ENCODE measurements around the gene SLC22A1. TPM values are rescaled to one million over a fixed set of nuclear protein-coding genes. Genes with fewer than 3 reads are reported as not detected.

The SLC22A1 gene
- total and polyA plus RNA-seq, 2 experiments from 2014 or later, result 0.10 to 0.65 TPM

- Histone ChIP-seq H3F3A (replicated peaks; ENCODE audit: low read depth) (no peaks in the 10 kb centered on the region), H4K20me1 (replicated peaks; ENCODE audit: insufficient read depth) (no peaks in the 10 kb centered on the region), H3K9me2 (ENCODE audit: insufficient read depth) (no peaks in the 10 kb centered on the region), H3K79me2 (replicated peaks; ENCODE audit: insufficient read depth) (no peaks in the 10 kb centered on the region), H3K4me3 (no peak overlapping the region), H3K4me1 (ENCODE audit: insufficient read depth) (no peaks in the 10 kb centered on the region), H3K36me3 (ENCODE audit: insufficient read depth) (peaks cover 12% of the 10 kb centered on the region), H3K27me3 (ENCODE audit: insufficient read depth) (no peaks in the 10 kb centered on the region), H2AFZ (no peak overlapping the region), H3K4me2 (no peak overlapping the region), H3K27ac (ENCODE audit: low read depth) (no peak overlapping the region)
- no peak overlapping the region; the same call in 1 of the 2 replicates for H3K27ac Mint-ChIP-seq
- peaks cover 45% of the 10 kb centered on the region for H3K9me3 Mint-ChIP-seq
- H3K4me1 Mint-ChIP-seq, result no peaks in the 10 kb centered on the region
- H3K36me3 Mint-ChIP-seq (ENCODE audit: low read depth), result peaks cover 25% of the 10 kb centered on the region
- H3K27me3 Mint-ChIP-seq (ENCODE audit: insufficient read depth, low read depth, poor library complexity), result no peaks in the 10 kb centered on the region
- TF ChIP-seq ZNF331 (CRISPR knock-in tag; IDR thresholded peaks at IDR 0.05; ENCODE audit: low read depth), result no peak
- no peak for TF ChIP-seq NANOG (IDR thresholded peaks at IDR 0.05; ENCODE audit: borderline replicate concordance)
- TF ChIP-seq ETS1 (IDR thresholded peaks at IDR 0.05), result no peak
- TF ChIP-seq ZNF114 (CRISPR knock-in tag; IDR thresholded peaks at IDR 0.05), result no peak
- TF ChIP-seq CTCF (conservative IDR thresholded peaks at IDR 0.05; ENCODE audit: low read depth in 2 of 2), result no peak
- no peak for TF ChIP-seq CREB1 (CRISPR knock-in tag; IDR thresholded peaks at IDR 0.05; ENCODE audit: low read depth)
- TF ChIP-seq EZH2 (IDR thresholded peaks at IDR 0.05; ENCODE audit: low read depth, unreplicated experiment), result no peak
- TF ChIP-seq, protein P1, sequence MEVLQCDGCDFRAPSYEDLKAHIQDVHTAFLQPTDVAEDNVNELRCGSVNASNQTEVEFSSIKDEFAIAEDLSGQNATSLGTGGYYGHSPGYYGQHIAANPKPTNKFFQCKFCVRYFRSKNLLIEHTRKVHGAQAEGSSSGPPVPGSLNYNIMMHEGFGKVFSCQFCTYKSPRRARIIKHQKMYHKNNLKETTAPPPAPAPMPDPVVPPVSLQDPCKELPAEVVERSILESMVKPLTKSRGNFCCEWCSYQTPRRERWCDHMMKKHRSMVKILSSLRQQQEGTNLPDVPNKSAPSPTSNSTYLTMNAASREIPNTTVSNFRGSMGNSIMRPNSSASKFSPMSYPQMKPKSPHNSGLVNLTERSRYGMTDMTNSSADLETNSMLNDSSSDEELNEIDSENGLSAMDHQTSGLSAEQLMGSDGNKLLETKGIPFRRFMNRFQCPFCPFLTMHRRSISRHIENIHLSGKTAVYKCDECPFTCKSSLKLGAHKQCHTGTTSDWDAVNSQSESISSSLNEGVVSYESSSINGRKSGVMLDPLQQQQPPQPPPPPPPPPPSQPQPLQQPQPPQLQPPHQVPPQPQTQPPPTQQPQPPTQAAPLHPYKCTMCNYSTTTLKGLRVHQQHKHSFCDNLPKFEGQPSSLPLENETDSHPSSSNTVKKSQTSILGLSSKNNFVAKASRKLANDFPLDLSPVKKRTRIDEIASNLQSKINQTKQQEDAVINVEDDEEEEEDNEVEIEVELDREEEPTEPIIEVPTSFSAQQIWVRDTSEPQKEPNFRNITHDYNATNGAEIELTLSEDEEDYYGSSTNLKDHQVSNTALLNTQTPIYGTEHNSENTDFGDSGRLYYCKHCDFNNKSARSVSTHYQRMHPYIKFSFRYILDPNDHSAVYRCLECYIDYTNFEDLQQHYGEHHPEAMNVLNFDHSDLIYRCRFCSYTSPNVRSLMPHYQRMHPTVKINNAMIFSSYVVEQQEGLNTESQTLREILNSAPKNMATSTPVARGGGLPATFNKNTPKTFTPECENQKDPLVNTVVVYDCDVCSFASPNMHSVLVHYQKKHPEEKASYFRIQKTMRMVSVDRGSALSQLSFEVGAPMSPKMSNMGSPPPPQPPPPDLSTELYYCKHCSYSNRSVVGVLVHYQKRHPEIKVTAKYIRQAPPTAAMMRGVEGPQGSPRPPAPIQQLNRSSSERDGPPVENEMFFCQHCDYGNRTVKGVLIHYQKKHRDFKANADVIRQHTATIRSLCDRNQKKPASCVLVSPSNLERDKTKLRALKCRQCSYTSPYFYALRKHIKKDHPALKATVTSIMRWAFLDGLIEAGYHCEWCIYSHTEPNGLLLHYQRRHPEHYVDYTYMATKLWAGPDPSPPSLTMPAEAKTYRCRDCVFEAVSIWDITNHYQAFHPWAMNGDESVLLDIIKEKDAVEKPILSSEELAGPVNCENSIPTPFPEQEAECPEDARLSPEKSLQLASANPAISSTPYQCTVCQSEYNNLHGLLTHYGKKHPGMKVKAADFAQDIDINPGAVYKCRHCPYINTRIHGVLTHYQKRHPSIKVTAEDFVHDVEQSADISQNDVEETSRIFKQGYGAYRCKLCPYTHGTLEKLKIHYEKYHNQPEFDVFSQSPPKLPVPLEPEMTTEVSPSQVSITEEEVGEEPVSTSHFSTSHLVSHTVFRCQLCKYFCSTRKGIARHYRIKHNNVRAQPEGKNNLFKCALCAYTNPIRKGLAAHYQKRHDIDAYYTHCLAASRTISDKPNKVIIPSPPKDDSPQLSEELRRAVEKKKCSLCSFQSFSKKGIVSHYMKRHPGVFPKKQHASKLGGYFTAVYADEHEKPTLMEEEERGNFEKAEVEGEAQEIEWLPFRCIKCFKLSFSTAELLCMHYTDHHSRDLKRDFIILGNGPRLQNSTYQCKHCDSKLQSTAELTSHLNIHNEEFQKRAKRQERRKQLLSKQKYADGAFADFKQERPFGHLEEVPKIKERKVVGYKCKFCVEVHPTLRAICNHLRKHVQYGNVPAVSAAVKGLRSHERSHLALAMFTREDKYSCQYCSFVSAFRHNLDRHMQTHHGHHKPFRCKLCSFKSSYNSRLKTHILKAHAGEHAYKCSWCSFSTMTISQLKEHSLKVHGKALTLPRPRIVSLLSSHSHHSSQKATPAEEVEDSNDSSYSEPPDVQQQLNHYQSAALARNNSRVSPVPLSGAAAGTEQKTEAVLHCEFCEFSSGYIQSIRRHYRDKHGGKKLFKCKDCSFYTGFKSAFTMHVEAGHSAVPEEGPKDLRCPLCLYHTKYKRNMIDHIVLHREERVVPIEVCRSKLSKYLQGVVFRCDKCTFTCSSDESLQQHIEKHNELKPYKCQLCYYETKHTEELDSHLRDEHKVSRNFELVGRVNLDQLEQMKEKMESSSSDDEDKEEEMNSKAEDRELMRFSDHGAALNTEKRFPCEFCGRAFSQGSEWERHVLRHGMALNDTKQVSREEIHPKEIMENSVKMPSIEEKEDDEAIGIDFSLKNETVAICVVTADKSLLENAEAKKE (CRISPR knock-in tag; IDR thresholded peaks at IDR 0.05), result no peak
- no peak for TF ChIP-seq POLR2AphosphoS5 (IDR thresholded peaks at IDR 0.05; ENCODE audit: low read depth)
- TF ChIP-seq, protein P2, sequence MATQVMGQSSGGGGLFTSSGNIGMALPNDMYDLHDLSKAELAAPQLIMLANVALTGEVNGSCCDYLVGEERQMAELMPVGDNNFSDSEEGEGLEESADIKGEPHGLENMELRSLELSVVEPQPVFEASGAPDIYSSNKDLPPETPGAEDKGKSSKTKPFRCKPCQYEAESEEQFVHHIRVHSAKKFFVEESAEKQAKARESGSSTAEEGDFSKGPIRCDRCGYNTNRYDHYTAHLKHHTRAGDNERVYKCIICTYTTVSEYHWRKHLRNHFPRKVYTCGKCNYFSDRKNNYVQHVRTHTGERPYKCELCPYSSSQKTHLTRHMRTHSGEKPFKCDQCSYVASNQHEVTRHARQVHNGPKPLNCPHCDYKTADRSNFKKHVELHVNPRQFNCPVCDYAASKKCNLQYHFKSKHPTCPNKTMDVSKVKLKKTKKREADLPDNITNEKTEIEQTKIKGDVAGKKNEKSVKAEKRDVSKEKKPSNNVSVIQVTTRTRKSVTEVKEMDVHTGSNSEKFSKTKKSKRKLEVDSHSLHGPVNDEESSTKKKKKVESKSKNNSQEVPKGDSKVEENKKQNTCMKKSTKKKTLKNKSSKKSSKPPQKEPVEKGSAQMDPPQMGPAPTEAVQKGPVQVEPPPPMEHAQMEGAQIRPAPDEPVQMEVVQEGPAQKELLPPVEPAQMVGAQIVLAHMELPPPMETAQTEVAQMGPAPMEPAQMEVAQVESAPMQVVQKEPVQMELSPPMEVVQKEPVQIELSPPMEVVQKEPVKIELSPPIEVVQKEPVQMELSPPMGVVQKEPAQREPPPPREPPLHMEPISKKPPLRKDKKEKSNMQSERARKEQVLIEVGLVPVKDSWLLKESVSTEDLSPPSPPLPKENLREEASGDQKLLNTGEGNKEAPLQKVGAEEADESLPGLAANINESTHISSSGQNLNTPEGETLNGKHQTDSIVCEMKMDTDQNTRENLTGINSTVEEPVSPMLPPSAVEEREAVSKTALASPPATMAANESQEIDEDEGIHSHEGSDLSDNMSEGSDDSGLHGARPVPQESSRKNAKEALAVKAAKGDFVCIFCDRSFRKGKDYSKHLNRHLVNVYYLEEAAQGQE (IDR thresholded peaks at IDR 0.05; ENCODE audit: unreplicated experiment), result no peak
- no peak for TF ChIP-seq STAT1 (IDR thresholded peaks at IDR 0.05; ENCODE audit: unreplicated experiment)
- no peak for TF ChIP-seq EZH2phosphoT487 (IDR thresholded peaks at IDR 0.05; ENCODE audit: unreplicated experiment)
- no peak for TF ChIP-seq JUNB (IDR thresholded peaks at IDR 0.05; ENCODE audit: unreplicated experiment)
- H3K4me3 Mint-ChIP-seq, result no peak overlapping the region
- DNase-seq (ENCODE audit: low spot score) (no peak), ATAC-seq (no peak)
Observed at GRCh38 chr6:160207618-160208017, 86.0 kb downstream of the SLC22A1 start.

All from GM23338 (cell line).